Measurements from ENCODE around the gene ANKRD45. TPM values are rescaled to one million over a fixed set of nuclear protein-coding genes. Genes with fewer than 3 reads are reported as not detected.
"Not testable (repeated sequence)": the region's sequence is repeated elsewhere in the genome, so short reads cannot be mapped to it uniquely, and the experiment has no call there.

The ANKRD45 gene
- polyA plus RNA-seq, 4 donors, result 0.13 to 0.24 TPM; not detected in 2

GRCh38 chr1:173573596-173573995 lies 96.1 kb downstream of the ANKRD45 start:
- FAIRE-seq, result no peak
- Histone ChIP-seq H3K27me3 (ENCODE audit: control insufficient read depth in 3 of 3, insufficient read depth in 3 of 3, low read length in 3 of 3) (peaks cover 0 to 3% (median 0%) of the 10 kb centered on the region in 3 donors), H3K9me3 (ENCODE audit: control insufficient read depth in 2 of 2, insufficient read depth in 1 of 2, low read depth in 1 of 2, low read length in 1 of 2) (no peaks in the 10 kb centered on the region), H3K4me1 (ENCODE audit: control insufficient read depth in 3 of 3, insufficient read depth in 2 of 3, low read depth in 1 of 3, low read length in 2 of 3) (no peaks in the 10 kb centered on the region), H3K4me3 (ENCODE audit: low read depth in 1 of 3, low read length in 3 of 3) (no peak overlapping the region), H3K27ac (ENCODE audit: low read depth in 1 of 3, low read length in 2 of 3) (no peak overlapping the region), H3K36me3 (ENCODE audit: control insufficient read depth in 3 of 3, insufficient read depth in 2 of 3, low read depth in 1 of 3, low read length in 3 of 3) (no peaks in the 10 kb centered on the region)
- 90 to 95% (median 94%) methylated on average over 4 of the region's 4 CpGs for WGBS, 3 donors
- DNase-seq, result no peak

GRCh38 chr1:173572201-173572873 lies 97.3 kb downstream of the ANKRD45 start:
- Histone ChIP-seq H3K9me3 (ENCODE audit: control insufficient read depth in 2 of 2, insufficient read depth in 1 of 2, low read depth in 1 of 2, low read length in 1 of 2) (no peaks in the 10 kb centered on the region), H3K27me3 (ENCODE audit: control insufficient read depth in 3 of 3, insufficient read depth in 3 of 3, low read length in 3 of 3) (no peaks in the 10 kb centered on the region), H3K36me3 (ENCODE audit: control insufficient read depth in 3 of 3, insufficient read depth in 2 of 3, low read depth in 1 of 3, low read length in 3 of 3) (no peaks in the 10 kb centered on the region), H3K27ac (ENCODE audit: low read depth in 1 of 3, low read length in 2 of 3) (no peak overlapping the region), H3K4me3 (ENCODE audit: low read depth in 1 of 3, low read length in 3 of 3) (no peak overlapping the region), H3K4me1 (ENCODE audit: control insufficient read depth in 3 of 3, insufficient read depth in 2 of 3, low read depth in 1 of 3, low read length in 2 of 3) (no peaks in the 10 kb centered on the region)
- FAIRE-seq (no peak), DNase-seq (no peak)
- WGBS, 3 donors, result 87 to 88% (median 87%) methylated on average over 3 of the region's 3 CpGs

- no peaks in the 10 kb centered on the region for H3K36me3 ChIP-seq (ENCODE audit: control insufficient read depth in 3 of 3, insufficient read depth in 2 of 3, low read depth in 1 of 3, low read length in 3 of 3)
- H3K27ac ChIP-seq (ENCODE audit: low read depth in 1 of 3, low read length in 2 of 3), result no peak overlapping the region
- DNase-seq (no peak), FAIRE-seq (no peak)
- no peak overlapping the region for H3K4me3 ChIP-seq (ENCODE audit: low read depth in 1 of 3, low read length in 3 of 3)
- 68 to 75% (median 74%) methylated on average over 4 of the region's 4 CpGs for WGBS, 3 donors
- H3K4me1 ChIP-seq (ENCODE audit: control insufficient read depth in 3 of 3, insufficient read depth in 2 of 3, low read depth in 1 of 3, low read length in 2 of 3), result no peaks in the 10 kb centered on the region
- no peaks in the 10 kb centered on the region for H3K27me3 ChIP-seq (ENCODE audit: control insufficient read depth in 3 of 3, insufficient read depth in 3 of 3, low read length in 3 of 3)
- no peaks in the 10 kb centered on the region for H3K9me3 ChIP-seq (ENCODE audit: control insufficient read depth in 2 of 2, insufficient read depth in 1 of 2, low read depth in 1 of 2, low read length in 1 of 2)
Measured at GRCh38 chr1:173570370-173571007, 99.2 kb downstream of the ANKRD45 start.

- Histone ChIP-seq H3K27ac (ENCODE audit: low read depth in 1 of 3, low read length in 2 of 3) (no peak overlapping the region), H3K9me3 (ENCODE audit: control insufficient read depth in 2 of 2, insufficient read depth in 1 of 2, low read depth in 1 of 2, low read length in 1 of 2) (no peaks in the 10 kb centered on the region), H3K4me1 (ENCODE audit: control insufficient read depth in 3 of 3, insufficient read depth in 2 of 3, low read depth in 1 of 3, low read length in 2 of 3) (no peaks in the 10 kb centered on the region), H3K36me3 (ENCODE audit: control insufficient read depth in 3 of 3, insufficient read depth in 2 of 3, low read depth in 1 of 3, low read length in 3 of 3) (no peaks in the 10 kb centered on the region), H3K4me3 (ENCODE audit: low read depth in 1 of 3, low read length in 3 of 3) (no peak overlapping the region), H3K27me3 (ENCODE audit: control insufficient read depth in 3 of 3, insufficient read depth in 3 of 3, low read length in 3 of 3) (no peaks in the 10 kb centered on the region)
- 80 to 83% (median 83%) methylated on average over 1 of the region's 1 CpG for whole genome bisulfite sequencing, 3 donors
- FAIRE-seq (no peak), DNase-seq (no peak)
Measured at GRCh38 chr1:173568483-173568882, 101.2 kb downstream of the ANKRD45 start.

GRCh38 chr1:173563846-173564245 lies 105.8 kb downstream of the ANKRD45 start:
- DNase-seq; H3K4me1 ChIP-seq (ENCODE audit: control insufficient read depth in 3 of 3, insufficient read depth in 2 of 3, low read depth in 1 of 3, low read length in 2 of 3); H3K36me3 ChIP-seq (ENCODE audit: control insufficient read depth in 3 of 3, insufficient read depth in 2 of 3, low read depth in 1 of 3, low read length in 3 of 3); H3K27ac ChIP-seq (ENCODE audit: low read depth in 1 of 3, low read length in 2 of 3); H3K4me3 ChIP-seq (ENCODE audit: low read depth in 1 of 3, low read length in 3 of 3); H3K27me3 ChIP-seq (ENCODE audit: control insufficient read depth in 3 of 3, insufficient read depth in 3 of 3, low read length in 3 of 3); H3K9me3 ChIP-seq (ENCODE audit: control insufficient read depth in 2 of 2, insufficient read depth in 1 of 2, low read depth in 1 of 2, low read length in 1 of 2); FAIRE-seq: not testable (repeated sequence)
- 53 to 68% (median 61%) methylated on average over 1 of the region's 1 CpG for WGBS, 3 donors

- Histone ChIP-seq H3K4me1 (ENCODE audit: control insufficient read depth in 3 of 3, insufficient read depth in 2 of 3, low read depth in 1 of 3, low read length in 2 of 3) (no peaks in the 10 kb centered on the region), H3K9me3 (ENCODE audit: control insufficient read depth in 2 of 2, insufficient read depth in 1 of 2, low read depth in 1 of 2, low read length in 1 of 2) (no peaks in the 10 kb centered on the region), H3K27ac (ENCODE audit: low read depth in 1 of 3, low read length in 2 of 3) (no peak overlapping the region), H3K27me3 (ENCODE audit: control insufficient read depth in 3 of 3, insufficient read depth in 3 of 3, low read length in 3 of 3) (no peaks in the 10 kb centered on the region), H3K36me3 (ENCODE audit: control insufficient read depth in 3 of 3, insufficient read depth in 2 of 3, low read depth in 1 of 3, low read length in 3 of 3) (no peaks in the 10 kb centered on the region), H3K4me3 (ENCODE audit: low read depth in 1 of 3, low read length in 3 of 3) (no peak overlapping the region)
- DNase-seq (no peak), FAIRE-seq (no peak)
- 61 to 66% (median 62%) methylated on average over 6 of the region's 6 CpGs for WGBS, 3 donors
Measured at GRCh38 chr1:173562813-173563212, 106.8 kb downstream of the ANKRD45 start.

GRCh38 chr1:173561263-173561662 lies 108.4 kb downstream of the ANKRD45 start:
- H3K4me1 ChIP-seq (ENCODE audit: control insufficient read depth in 3 of 3, insufficient read depth in 2 of 3, low read depth in 1 of 3, low read length in 2 of 3), result no peaks in the 10 kb centered on the region
- H3K27me3 ChIP-seq (ENCODE audit: control insufficient read depth in 3 of 3, insufficient read depth in 3 of 3, low read length in 3 of 3), result no peaks in the 10 kb centered on the region
- no peaks in the 10 kb centered on the region for H3K9me3 ChIP-seq (ENCODE audit: control insufficient read depth in 2 of 2, insufficient read depth in 1 of 2, low read depth in 1 of 2, low read length in 1 of 2)
- H3K36me3 ChIP-seq (ENCODE audit: control insufficient read depth in 3 of 3, insufficient read depth in 2 of 3, low read depth in 1 of 3, low read length in 3 of 3), result no peaks in the 10 kb centered on the region
- H3K4me3 ChIP-seq (ENCODE audit: low read depth in 1 of 3, low read length in 3 of 3), result no peak overlapping the region
- DNase-seq (no peak), FAIRE-seq (no peak)
- no peak overlapping the region for H3K27ac ChIP-seq (ENCODE audit: low read depth in 1 of 3, low read length in 2 of 3)
- WGBS, 3 donors, result 54 to 82% (median 67%) methylated on average over 1 of the region's 1 CpG

- DNase-seq, result no peak
- H3K36me3 ChIP-seq (ENCODE audit: control insufficient read depth in 3 of 3, insufficient read depth in 2 of 3, low read depth in 1 of 3, low read length in 3 of 3), result no peaks in the 10 kb centered on the region
- no peaks in the 10 kb centered on the region for H3K4me1 ChIP-seq (ENCODE audit: control insufficient read depth in 3 of 3, insufficient read depth in 2 of 3, low read depth in 1 of 3, low read length in 2 of 3)
- WGBS, 3 donors, result 82 to 88% (median 86%) methylated on average over 3 of the region's 3 CpGs
- no peak overlapping the region for H3K27ac ChIP-seq (ENCODE audit: low read depth in 1 of 3, low read length in 2 of 3)
- FAIRE-seq, result no peak
- H3K9me3 ChIP-seq (ENCODE audit: control insufficient read depth in 2 of 2, insufficient read depth in 1 of 2, low read depth in 1 of 2, low read length in 1 of 2), result no peaks in the 10 kb centered on the region
- no peaks in the 10 kb centered on the region for H3K27me3 ChIP-seq (ENCODE audit: control insufficient read depth in 3 of 3, insufficient read depth in 3 of 3, low read length in 3 of 3)
- no peak overlapping the region for H3K4me3 ChIP-seq (ENCODE audit: low read depth in 1 of 3, low read length in 3 of 3)
Measured at GRCh38 chr1:173560285-173560880, 109.3 kb downstream of the ANKRD45 start.
